ENCODE results near the gene SRRM4.

SRRM4 gene

DNA sequence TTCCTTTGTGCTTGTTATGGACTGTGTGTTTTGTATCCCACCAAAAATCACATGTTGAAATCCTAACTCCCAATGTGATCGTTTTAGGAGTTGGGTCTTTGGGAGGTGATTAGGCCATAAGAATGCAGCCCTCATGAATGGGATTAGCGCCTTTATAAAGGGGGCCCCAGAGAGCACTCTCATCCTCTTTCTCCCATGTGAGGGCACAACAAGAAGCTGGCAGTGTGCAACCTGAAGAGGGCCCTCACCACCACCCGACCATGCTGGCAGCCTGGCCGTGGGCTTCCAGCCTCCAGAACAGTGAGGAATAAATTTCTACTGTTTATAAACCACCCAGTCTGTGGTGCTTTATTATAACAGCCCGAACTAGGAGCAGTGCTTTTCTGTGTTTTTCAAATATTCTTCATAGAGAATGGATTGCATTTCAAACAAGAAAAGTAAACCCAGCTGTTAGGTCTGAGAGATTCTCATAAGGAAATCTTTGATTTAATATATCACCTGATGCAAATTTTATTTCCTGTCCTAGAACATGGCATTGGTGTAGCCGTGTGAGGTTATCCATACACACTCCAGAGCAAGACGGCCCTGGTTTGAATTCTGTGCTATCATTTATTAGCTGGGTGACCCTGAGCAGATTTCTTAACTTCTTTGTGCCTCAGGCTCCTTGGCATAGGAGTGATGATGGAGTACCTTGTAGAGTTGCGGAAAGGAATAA is 225.2 kb downstream of the SRRM4 start:
- DNase-seq: no peak

DNA sequence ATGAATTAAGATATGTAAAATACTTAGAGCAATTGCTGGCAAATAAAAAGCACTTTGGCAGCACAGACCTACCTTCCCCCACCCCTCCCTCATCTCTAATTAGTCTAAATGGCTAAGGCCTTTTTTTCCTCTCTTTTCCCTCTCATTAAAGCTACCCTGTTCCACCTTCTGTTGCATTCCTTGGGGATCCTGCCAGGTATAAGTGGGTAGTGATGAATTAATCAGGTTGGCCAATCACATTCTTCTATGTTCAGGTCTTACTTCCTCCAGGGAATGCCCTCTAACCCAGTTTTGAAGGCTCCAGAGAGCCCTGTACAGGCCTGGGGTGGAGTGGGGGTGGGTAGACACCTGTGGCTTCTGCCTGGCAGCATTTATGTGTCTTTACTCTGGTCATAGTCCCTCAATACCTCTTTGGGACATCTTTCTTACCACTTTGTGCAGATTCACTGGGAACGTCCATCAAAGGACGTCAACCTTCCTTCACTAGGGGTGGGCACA is 225.8 kb downstream of the SRRM4 start:
- DNase-seq: no peak

DNA sequence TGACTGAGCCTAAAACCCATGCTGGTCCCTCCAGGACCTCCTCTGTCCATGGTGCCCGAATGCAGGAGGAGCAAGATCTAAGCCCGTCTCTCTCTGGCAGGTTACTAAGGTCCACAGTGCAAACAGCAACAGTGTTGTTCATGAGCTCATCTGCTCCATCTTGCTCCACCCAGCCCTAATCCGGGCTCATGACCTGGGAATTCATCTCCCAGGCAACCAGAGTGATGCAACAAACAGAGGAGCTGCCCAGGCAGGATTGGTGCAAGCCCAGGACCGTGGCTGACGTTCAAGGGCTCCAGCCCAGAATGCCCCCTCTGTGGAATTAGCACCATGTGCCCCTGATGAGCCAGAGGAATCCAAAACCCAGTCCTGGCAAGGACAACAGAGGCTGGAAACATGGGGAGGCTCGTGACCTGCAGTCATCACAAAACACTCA is 227.3 kb downstream of the SRRM4 start:
- peak; percentile 90 for DNase-seq

DNA sequence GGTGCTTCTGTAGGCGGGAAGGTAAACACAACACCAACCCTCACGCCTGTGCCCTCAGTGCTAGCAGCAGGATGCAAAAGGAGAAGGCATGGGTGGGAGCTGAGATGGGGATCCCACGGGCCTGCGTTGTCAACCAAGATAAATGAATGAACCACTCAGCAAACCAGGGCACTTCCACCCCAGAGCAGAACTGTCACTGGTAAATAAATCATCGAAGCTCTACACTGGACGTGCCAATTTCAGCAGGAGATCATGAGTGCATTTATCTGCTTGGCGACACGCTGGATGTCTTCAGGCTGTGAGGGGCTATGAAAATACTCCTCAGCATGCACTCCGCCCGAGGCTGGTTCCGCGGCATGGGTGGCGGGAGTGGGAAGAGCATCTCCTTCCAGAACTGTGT is 230.5 kb downstream of the SRRM4 start:
- DNase-seq: no peak
